Measurements from ENCODE around the gene ZCCHC2. TPM values are rescaled to one million over a fixed set of nuclear protein-coding genes. Genes with fewer than 3 reads are reported as not detected.

Gene ZCCHC2
- polyA plus RNA-seq, 3 donors = 12.3 to 17.6 (median 15.1) TPM

GRCh38 chr18:62505669-62506494 is 16.9 kb upstream of the ZCCHC2 start:
- DNase-seq (ENCODE audit: extremely low read depth in 1 of 11, low read depth in 9 of 11, low spot score in 4 of 11) = no peak

DNA sequence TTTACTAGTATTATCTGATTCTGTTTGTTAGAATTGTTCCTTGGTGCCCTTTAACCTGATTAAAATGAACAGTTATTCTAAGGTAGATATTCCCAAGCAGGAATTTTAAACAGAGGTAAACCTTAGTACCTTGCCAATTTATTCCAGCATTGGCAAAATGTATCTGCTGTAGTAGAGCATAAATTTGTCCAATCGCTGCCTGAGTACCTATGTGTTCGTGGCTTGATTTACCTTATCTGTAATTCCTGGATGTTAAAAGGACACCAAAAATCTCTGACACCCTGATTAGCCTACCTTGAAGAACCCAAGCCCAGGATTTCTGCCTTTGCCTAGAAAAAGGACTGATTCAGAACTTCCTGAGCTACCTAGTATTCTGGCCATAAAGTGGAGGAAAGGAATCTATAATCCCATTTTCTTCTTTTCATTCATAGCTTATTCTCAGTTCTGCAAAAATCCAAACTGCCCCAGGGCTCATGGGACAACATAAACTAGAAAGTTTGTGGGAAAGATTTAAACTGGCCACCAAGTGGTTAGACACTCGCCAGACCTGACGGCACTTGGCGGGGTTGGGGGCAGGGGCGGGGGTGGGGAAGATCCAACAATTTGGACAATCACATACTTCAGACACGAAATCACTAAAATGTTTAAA is 16.2 kb upstream of the ZCCHC2 start:
- no peak for DNase-seq (ENCODE audit: extremely low read depth in 1 of 11, low read depth in 9 of 11, low spot score in 4 of 11)

- DNase-seq (ENCODE audit: extremely low read depth in 1 of 11, low read depth in 9 of 11, low spot score in 4 of 11) = no peak
Observed at GRCh38 chr18:62509779-62510178, 13.0 kb upstream of the ZCCHC2 start.

- no peak for DNase-seq (ENCODE audit: extremely low read depth in 1 of 11, low read depth in 9 of 11, low spot score in 4 of 11)
Observed at GRCh38 chr18:62510789-62511188, 12.0 kb upstream of the ZCCHC2 start.

DNA sequence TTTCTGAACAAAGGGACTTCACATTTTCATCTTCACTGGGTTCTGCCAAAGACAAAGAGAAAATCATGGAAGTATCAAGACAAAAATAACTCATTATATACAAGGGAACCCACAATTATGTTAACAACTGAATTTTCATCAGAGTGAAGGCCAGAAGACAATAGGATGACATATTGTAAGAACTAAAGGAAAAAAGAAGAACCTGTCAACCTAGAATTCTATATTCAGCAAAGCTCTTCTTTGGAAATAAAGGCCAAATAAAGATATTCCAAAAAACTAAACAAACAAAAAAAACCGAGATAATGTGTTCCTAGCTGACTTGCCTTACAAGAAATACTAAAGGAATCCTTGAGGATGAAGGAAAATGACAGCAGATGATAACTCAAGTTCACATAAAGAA is 10.3 kb upstream of the ZCCHC2 start:
- no peak for DNase-seq (ENCODE audit: extremely low read depth in 1 of 11, low read depth in 9 of 11, low spot score in 4 of 11)

DNA sequence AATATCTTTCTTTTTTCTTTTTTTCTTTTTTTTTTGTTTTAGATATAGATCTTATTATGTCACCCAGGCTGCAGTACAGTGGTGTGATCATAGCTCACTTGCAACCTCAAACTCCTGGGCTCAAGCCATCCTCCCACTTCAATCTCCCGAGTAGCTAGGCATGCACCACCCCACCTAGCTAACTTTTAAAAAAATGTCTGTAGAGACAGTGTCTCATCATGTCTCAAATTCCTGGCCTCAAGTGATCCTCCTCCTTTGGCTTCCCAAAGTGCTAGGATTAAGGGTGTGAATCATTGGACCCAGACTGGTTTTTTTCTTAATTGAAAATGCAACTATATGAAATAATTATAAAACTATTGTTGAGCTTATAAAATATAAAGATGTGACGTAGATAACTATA is 9.8 kb upstream of the ZCCHC2 start:
- no peak for DNase-seq (ENCODE audit: extremely low read depth in 1 of 11, low read depth in 9 of 11, low spot score in 4 of 11)

DNA sequence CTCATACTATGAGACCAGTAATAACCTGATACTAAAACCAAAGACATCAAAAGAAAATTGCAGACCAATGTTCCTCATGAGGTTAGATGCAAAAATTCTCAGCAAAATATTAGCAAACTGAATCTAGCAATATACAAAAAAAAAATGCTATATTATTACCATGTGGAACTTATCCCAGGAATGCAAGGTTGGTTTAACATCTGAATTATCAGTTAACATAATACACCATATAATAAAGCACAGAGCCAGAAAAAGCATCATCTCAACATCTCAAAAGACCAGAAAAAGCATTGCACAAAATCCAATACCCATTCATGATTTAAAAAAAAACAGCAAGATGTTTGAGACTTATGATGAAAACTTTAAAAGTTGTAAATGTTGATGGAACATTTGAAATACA is 8.3 kb upstream of the ZCCHC2 start:
- no peak for DNase-seq (ENCODE audit: extremely low read depth in 1 of 11, low read depth in 9 of 11, low spot score in 4 of 11)

GRCh38 chr18:62516242-62516641 is 6.6 kb upstream of the ZCCHC2 start:
- no peak for DNase-seq (ENCODE audit: extremely low read depth in 1 of 11, low read depth in 9 of 11, low spot score in 4 of 11)

DNA sequence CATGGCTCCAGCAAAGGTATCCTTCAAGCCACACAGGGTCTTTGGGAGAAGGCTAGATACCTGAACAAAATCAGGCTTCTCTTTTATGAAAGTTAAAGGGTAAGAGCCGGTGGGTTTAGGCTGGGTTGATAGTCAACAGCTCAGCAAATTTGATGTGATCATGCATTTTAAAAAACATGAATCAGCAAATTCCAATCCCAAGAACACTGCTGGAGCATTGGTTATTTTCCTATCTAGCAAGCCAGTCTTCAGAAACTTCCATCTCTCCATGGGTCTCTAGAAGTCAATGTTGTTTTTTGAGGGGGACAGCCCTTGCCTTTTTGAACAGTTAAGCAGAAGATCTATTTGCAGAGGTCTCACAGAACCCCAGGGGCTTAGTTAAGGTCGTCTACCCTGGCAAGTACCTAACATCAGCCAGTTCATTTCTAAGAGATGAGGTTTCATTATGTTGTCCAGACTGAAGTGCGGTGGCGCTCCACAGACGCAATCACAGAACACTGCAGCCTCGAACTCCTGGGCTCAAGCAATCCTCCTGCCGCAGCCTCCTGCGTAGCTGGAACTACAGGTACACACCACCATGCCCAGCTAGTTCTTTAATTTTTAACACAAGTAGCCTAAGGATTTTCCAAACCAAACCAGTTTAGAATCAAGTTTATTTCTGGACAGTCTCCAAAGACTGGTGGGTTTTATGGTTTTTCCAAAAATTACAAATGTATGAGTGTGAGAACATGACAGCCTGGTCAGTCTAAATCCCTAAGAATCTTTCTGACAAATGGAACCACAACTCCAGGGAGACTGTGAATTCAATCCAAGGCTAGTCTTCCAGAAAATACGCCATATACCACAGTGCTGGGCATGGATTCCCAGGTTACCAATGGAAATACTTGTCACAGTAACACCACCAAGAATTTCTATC is 4.1 kb upstream of the ZCCHC2 start:
- DNase-seq (ENCODE audit: extremely low read depth in 1 of 11, low read depth in 9 of 11, low spot score in 4 of 11) = no peak

DNA sequence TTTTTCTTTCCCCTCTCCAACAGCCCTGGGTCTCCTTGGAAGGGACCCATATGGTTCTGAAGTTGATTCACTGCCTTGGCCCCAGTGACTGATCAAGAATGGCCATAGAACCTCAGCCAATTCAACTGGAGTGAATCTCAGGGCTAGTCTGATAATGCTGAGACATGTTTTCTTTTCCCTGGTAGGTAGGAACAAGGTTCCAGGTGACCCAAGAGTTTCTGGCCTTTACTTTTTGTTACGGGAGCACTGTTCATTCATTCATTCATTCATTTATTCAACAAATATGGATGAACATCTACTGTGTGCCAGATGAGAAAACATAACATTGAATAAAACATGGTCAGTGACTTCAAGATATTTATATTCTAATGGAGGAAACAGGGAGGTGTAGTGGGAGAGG is 3.1 kb upstream of the ZCCHC2 start:
- DNase-seq (ENCODE audit: extremely low read depth in 1 of 11, low read depth in 9 of 11, low spot score in 4 of 11) = no peak

DNA sequence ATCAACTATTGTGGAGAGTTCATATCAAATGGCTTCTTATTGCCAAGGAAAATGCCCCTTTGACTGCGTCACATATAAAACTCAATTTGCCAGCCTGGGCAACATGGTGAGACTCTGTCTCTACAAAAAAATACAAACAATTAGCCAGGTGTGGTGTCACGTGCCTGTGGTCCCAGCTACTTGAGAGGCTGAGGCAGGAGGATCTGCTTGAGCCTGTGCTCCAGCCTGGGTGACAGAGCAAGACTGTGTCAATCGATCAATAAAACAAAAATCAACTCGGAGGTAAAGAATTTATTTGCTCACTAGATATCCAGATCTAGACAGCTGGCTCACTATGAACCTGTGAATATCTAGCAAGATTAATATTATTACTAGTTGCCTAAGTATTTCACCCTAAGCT is 1.7 kb upstream of the ZCCHC2 start:
- no peak for DNase-seq (ENCODE audit: extremely low read depth in 1 of 11, low read depth in 9 of 11, low spot score in 4 of 11)

DNA sequence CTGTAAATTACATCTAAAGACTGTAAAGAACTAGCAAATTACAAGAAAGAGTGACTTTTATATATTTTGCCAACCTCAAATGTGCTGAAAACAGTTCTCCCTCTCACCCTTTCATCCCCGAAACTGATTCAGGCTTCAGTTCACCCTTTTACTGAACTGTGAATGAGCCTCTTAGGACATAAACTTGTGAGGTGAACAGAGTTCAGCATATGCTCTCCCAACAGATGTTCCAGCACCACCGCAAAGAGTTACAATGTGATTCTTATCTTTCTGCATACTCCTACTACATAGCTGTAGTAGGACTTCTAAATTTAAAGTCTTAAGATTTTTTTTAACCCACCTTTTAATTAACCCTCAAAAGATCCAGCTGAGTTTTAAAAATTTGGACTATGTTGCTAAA is 1.2 kb upstream of the ZCCHC2 start:
- no peak for DNase-seq (ENCODE audit: extremely low read depth in 1 of 11, low read depth in 9 of 11, low spot score in 4 of 11)

DNA sequence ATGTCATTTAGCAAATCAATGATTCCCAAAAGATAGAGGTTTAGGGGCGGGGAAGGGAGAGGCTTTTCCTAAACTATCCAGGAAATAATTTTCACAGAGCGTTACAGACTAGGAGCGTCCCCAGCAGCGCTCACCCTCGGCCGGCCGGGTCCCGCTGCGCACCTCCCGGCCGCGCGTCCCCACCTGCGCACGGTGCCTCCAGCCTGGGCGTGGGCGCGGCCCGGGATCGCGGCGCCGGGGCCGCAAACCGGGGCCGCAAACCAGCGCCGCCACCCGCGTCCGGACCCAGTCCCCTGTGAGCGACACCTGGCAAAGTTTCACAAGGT is 684 bp upstream of the ZCCHC2 start:
- DNase-seq (ENCODE audit: extremely low read depth in 1 of 11, low read depth in 9 of 11, low spot score in 4 of 11) = no peak

DNA sequence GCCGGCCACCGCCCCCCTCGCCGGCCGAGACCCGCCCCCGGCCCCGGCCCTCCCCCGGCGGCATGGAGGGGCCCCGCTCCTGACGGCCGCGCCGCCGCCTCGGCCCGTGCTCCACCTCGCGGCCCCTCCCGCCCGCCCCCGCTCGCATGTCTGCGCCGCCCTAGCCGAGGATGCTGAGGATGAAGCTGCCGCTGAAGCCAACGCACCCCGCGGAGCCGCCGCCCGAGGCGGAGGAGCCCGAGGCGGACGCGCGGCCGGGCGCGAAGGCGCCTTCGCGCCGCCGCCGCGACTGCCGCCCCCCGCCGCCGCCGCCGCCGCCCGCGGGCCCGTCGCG is 397 bp downstream of the ZCCHC2 start:
- DNase-seq (ENCODE audit: extremely low read depth in 1 of 11, low read depth in 9 of 11, low spot score in 4 of 11) = no peak

DNA sequence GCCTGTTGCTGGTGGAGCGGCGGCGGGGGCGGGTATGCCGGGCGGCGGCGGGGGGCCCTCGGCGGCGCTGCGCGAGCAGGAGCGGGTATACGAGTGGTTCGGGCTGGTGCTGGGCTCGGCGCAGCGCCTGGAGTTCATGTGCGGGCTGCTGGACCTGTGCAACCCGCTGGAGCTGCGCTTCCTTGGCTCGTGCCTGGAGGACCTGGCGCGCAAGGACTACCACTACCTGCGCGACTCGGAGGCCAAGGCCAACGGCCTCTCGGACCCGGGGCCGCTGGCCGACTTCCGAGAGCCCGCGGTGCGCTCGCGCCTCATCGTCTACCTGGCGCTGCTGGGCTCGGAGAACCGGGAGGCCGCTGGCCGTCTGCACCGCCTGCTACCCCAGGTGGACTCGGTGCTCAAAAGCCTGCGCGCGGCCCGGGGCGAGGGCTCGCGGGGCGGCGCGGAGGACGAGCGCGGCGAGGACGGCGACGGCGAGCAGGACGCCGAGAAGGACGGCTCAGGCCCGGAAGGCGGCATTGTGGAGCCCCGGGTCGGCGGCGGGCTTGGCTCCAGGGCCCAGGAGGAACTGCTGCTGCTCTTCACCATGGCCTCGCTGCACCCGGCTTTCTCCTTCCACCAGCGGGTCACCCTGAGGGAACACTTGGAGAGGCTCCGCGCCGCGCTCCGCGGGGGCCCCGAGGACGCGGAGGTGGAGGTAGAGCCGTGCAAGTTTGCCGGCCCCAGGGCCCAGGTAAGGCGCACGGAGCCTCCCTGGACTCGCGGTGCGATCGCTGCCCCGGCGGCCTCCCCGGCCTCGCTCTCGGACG is 1.0 kb downstream of the ZCCHC2 start:
- DNase-seq (ENCODE audit: extremely low read depth in 1 of 11, low read depth in 9 of 11, low spot score in 4 of 11) = peak in 4 of 11 donors; percentile 34 to 44 (median 44)

DNA sequence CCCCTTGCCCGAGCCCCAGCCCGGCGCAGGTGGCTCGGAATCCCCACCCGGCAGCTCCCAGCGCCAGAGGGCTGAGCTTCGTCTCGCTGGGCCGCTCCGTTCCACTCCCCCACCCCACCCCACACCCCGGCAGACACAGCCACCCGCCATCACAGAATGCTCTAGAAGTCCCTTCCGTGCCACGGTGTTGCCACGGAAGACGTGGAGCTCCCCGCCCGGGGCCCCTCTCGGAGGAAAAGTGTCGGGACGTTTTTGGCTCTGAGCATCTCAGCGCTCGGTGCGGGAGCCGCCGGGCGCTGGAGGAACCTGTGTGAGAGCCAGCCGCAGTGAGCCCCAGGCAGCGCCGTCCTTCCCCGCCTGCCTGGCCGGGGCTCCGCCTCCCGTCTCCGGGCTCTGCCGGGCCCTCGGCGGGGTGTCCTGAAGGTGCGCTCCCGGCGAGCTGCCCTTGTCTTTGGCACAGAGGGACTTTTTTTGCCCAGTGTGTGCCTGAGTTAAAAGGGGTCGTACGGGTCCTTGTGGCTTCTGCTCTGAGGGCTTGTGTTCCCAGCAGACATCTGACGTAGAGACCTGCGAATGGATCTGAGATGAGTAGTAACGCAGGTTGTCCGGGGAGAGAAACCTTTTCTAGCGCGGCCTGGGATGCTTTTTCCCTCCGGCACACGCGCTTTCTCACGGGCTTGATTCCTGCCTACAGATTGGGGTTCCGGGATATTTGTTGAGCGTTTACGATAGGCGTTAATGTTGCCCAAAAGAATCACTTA is 1.8 kb downstream of the ZCCHC2 start:
- peak in 3 of 11 donors; percentile 38 to 51 (median 41) for DNase-seq (ENCODE audit: extremely low read depth in 1 of 11, low read depth in 9 of 11, low spot score in 4 of 11)

GRCh38 chr18:62525608-62526007 is 2.8 kb downstream of the ZCCHC2 start:
- DNase-seq (ENCODE audit: extremely low read depth in 1 of 11, low read depth in 9 of 11, low spot score in 4 of 11) = no peak

All from renal cortex interstitium (tissue), 11 donors.